ENCODE measurements around the gene TMEM272.

DNA sequence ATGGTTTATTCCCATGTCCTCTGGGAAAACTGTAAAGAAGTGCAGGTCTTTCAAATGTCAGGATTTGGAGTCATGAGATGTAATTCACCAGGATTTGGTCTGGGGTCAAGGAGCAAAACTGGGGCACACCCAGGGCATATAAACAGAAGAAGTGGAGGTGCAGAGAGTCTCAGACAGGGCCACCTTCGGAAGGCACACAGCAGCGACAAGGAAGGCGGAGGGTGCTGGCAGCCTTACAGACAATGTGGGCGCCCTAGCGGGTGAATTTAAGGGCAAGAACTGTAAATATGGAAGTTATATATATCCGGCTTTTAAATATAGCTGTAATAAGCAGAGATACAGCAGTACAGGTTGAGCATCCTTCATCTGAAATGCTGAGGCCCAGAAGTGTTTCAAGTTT is 72.2 kb downstream of the TMEM272 start:
- TF ChIP-seq, protein P1, sequence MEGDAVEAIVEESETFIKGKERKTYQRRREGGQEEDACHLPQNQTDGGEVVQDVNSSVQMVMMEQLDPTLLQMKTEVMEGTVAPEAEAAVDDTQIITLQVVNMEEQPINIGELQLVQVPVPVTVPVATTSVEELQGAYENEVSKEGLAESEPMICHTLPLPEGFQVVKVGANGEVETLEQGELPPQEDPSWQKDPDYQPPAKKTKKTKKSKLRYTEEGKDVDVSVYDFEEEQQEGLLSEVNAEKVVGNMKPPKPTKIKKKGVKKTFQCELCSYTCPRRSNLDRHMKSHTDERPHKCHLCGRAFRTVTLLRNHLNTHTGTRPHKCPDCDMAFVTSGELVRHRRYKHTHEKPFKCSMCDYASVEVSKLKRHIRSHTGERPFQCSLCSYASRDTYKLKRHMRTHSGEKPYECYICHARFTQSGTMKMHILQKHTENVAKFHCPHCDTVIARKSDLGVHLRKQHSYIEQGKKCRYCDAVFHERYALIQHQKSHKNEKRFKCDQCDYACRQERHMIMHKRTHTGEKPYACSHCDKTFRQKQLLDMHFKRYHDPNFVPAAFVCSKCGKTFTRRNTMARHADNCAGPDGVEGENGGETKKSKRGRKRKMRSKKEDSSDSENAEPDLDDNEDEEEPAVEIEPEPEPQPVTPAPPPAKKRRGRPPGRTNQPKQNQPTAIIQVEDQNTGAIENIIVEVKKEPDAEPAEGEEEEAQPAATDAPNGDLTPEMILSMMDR (IDR thresholded peaks at IDR 0.05; ENCODE audit: insufficient read depth, low read length): no peak
- TF ChIP-seq, protein P2, sequence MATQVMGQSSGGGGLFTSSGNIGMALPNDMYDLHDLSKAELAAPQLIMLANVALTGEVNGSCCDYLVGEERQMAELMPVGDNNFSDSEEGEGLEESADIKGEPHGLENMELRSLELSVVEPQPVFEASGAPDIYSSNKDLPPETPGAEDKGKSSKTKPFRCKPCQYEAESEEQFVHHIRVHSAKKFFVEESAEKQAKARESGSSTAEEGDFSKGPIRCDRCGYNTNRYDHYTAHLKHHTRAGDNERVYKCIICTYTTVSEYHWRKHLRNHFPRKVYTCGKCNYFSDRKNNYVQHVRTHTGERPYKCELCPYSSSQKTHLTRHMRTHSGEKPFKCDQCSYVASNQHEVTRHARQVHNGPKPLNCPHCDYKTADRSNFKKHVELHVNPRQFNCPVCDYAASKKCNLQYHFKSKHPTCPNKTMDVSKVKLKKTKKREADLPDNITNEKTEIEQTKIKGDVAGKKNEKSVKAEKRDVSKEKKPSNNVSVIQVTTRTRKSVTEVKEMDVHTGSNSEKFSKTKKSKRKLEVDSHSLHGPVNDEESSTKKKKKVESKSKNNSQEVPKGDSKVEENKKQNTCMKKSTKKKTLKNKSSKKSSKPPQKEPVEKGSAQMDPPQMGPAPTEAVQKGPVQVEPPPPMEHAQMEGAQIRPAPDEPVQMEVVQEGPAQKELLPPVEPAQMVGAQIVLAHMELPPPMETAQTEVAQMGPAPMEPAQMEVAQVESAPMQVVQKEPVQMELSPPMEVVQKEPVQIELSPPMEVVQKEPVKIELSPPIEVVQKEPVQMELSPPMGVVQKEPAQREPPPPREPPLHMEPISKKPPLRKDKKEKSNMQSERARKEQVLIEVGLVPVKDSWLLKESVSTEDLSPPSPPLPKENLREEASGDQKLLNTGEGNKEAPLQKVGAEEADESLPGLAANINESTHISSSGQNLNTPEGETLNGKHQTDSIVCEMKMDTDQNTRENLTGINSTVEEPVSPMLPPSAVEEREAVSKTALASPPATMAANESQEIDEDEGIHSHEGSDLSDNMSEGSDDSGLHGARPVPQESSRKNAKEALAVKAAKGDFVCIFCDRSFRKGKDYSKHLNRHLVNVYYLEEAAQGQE (IDR thresholded peaks at IDR 0.05; ENCODE audit: insufficient replicate concordance, low read depth): no peak
- TF ChIP-seq GABPA (IDR thresholded peaks at IDR 0.05; ENCODE audit: low read depth): no peak
- no peak for TF ChIP-seq POLR2AphosphoS5 (IDR thresholded peaks at IDR 0.05; ENCODE audit: low read depth)
- TF ChIP-seq SPI1 (IDR thresholded peaks at IDR 0.05; ENCODE audit: borderline replicate concordance, low read depth): no peak

All from HL-60 (cell line).